ENCODE results near the gene IWS1.

The IWS1 gene

DNA sequence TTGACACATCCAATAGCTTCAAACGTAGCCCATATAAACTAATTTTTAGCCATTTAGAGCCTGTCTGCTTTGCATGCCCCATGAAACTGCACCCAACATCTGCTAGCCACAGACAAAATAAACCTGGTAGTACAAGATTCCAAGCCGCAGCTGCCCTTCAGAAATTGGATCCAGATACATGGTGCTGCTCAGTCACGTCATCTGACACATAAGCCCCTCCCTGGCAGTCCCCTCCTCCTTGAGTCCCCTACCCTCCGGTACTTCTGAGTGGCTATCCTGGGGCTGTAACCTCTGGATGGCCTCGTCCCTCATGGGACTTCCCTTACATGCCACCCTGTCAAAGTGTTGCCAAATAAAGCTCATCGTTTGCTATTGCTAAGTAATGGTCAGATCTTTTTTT, 74.3 kb downstream of the IWS1 start:
- H3K4me3 ChIP-seq (ENCODE audit: low read depth, low read length): no peak overlapping the region
- no peak for DNase-seq (ENCODE audit: low read depth)
- TF ChIP-seq, protein P1, sequence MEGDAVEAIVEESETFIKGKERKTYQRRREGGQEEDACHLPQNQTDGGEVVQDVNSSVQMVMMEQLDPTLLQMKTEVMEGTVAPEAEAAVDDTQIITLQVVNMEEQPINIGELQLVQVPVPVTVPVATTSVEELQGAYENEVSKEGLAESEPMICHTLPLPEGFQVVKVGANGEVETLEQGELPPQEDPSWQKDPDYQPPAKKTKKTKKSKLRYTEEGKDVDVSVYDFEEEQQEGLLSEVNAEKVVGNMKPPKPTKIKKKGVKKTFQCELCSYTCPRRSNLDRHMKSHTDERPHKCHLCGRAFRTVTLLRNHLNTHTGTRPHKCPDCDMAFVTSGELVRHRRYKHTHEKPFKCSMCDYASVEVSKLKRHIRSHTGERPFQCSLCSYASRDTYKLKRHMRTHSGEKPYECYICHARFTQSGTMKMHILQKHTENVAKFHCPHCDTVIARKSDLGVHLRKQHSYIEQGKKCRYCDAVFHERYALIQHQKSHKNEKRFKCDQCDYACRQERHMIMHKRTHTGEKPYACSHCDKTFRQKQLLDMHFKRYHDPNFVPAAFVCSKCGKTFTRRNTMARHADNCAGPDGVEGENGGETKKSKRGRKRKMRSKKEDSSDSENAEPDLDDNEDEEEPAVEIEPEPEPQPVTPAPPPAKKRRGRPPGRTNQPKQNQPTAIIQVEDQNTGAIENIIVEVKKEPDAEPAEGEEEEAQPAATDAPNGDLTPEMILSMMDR (conservative IDR thresholded peaks at IDR 0.05; ENCODE audit: low read depth, low read length): no peak

DNA sequence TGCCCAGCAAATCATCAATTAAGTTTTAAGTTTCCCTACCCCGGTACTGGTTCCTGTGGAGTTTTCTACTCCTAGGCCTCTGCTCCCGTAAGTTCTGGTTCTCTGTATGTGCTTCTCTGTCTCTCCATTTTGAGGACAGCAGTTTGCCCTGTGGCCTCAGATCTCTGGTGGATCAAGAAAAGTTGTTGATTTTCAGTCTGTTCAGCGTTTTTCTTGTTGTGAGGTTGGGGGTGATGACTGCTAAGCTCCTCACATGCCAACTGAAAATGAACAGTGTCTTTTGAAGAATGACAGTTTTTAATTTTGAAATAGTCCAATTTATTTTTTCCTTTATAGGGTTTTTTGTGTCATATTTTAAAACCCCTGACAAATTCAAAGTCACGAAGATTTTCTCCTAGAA, 76.4 kb downstream of the IWS1 start:
- TF ChIP-seq, protein P1 (conservative IDR thresholded peaks at IDR 0.05; ENCODE audit: low read depth, low read length): no peak
- H3K4me3 ChIP-seq (ENCODE audit: low read depth, low read length): no peak overlapping the region
- no peak for DNase-seq (ENCODE audit: low read depth)

DNA sequence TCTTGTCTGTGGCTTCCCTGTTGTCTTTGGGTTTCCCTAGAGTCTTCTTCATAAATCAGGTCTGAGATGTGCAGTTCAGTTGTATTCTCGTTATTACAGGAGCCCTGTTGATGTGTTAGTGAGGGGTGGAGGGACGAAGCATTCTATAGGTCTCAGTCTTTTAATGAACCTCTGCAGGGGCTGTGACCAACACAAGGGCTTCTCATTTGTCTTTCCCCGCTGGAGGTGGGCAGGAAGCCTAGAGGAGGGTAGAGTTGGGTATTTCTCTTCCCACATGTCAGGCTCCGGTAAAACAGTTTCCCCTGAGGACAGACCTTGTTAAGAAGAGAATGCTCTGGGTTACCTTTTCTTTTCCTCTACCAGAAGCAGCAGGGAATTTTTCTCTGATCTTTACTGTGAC, 76.9 kb downstream of the IWS1 start:
- DNase-seq (ENCODE audit: low read depth): no peak

DNA sequence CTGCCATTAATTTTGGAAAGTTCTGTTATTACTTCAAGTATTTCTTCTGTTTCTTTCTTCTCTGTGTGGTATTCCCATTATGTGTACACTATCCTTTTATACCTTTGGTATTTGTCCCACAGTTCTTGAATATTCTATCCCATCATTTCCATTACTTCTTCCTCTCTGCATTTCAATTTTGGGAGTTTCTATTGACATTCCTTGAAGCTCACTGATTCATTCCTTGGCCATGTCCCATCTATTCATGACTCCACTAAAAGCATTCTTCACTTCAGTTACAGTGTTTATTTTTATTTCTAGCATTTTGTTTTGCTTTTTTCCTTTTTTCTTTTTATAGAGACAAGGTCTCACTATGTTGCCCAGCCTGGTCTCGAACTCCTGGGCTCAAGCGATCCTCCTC, 77.8 kb downstream of the IWS1 start:
- TF ChIP-seq, protein P1 (conservative IDR thresholded peaks at IDR 0.05; ENCODE audit: low read depth, low read length): no peak
- no peak overlapping the region for H3K4me3 ChIP-seq (ENCODE audit: low read depth, low read length)
- DNase-seq (ENCODE audit: low read depth): no peak

More for the DNA sequence above, 76.9 kb downstream of the IWS1 start:
- TF ChIP-seq, protein P1 (conservative IDR thresholded peaks at IDR 0.05; ENCODE audit: low read depth, low read length): no peak
- no peak overlapping the region for H3K4me3 ChIP-seq (ENCODE audit: low read depth, low read length)

DNA sequence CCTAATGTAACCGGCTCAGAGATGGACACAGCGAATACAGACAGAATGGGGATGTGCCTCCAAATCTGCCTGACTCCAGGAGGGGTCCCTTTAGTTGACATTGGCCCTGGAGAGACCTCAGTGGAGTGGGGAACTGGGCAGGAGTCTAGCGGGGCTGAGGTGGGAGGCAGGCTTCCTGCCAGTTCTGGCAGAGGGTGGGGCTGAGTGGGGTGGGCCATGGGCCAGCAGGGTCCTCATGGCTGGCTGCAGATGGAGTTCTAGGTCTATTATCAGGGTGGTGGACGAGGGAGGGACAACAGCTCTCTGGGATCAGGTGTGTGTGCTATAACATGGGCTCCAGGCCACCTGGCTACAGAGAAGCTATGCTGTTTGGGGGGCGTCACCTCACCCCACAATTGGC, 86.9 kb downstream of the IWS1 start:
- TF ChIP-seq, protein P1 (conservative IDR thresholded peaks at IDR 0.05; ENCODE audit: low read depth, low read length): no peak

DNA sequence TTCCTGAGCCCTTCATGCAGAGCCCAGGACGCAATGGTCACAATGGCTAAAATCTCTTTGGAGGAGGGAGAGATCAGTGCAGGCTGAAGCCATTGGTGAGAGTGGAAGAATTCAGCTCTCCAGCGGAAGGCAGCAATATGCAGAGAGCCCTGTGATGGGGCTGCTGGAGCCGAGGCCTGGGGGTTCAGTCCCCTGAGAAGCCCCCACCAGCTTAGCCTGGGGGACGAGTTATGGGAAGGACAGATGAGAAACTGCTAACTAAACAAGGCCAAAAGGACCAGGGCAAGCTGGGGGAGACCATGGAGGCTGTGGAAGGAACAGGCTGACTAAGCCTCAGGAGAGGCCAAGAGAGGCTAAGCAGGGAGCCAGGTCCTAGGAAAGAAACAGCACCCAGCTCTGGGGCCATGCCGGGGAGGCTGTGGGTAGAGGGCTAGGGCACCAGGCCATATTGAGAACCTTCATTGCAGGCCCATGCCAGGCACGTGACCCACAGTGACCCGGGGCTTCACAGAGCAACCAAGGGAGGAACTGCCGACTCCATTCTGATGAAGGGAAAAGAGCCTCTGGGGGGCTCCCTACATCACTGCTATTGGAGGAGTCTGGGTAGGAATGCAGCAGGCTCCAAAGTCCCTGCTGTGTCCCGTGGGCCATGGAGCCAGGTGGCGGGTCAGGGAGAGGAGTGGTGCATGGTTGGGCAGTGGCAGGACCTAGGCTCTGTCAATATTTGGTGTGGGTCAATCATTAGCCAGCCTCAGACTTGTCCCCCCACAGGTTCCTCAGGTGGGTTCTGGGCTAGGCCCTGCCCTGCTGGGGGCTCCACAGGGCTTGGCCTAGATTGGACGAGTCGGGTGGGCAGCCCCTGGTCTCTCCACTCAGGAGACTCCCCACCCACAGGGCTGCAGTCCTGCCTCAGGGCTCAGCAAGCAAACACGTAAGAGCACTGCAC, 88.2 kb downstream of the IWS1 start:
- TF ChIP-seq, protein P1 (conservative IDR thresholded peaks at IDR 0.05; ENCODE audit: low read depth, low read length): no peak
- no peak for DNase-seq (ENCODE audit: low read depth)
- no peak overlapping the region for H3K4me3 ChIP-seq (ENCODE audit: low read depth, low read length)

More for the DNA sequence above, 86.9 kb downstream of the IWS1 start:
- H3K4me3 ChIP-seq (ENCODE audit: low read depth, low read length): no peak overlapping the region
- DNase-seq (ENCODE audit: low read depth): no peak

DNA sequence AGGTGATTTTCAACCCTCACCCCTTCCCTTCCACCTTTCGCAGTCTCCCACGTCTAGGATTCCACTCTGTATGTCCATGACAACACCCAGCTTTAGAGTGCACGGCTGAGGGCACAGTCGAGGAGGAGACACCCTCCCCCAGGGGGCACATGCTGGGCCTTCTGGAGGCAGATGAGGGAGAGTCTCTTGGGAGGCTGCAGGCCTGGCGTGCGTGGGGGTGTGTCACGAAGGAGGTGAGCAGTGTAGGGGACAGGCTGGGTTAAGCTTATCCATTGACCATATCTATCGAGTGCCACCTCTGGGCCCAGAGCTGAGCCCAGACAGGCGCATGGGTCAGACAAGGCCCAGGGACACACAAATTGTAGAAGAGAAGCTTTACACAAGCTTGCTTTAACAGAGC, 89.2 kb downstream of the IWS1 start:
- TF ChIP-seq, protein P1 (conservative IDR thresholded peaks at IDR 0.05; ENCODE audit: low read depth, low read length): no peak
- no peak overlapping the region for H3K4me3 ChIP-seq (ENCODE audit: low read depth, low read length)
- DNase-seq (ENCODE audit: low read depth): no peak
